ENCODE results near the gene ICAM4.
"Not testable (repeated sequence)": the region's sequence is repeated elsewhere in the genome, so short reads cannot be mapped to it uniquely, and the experiment has no call there.

Gene ICAM4

DNA sequence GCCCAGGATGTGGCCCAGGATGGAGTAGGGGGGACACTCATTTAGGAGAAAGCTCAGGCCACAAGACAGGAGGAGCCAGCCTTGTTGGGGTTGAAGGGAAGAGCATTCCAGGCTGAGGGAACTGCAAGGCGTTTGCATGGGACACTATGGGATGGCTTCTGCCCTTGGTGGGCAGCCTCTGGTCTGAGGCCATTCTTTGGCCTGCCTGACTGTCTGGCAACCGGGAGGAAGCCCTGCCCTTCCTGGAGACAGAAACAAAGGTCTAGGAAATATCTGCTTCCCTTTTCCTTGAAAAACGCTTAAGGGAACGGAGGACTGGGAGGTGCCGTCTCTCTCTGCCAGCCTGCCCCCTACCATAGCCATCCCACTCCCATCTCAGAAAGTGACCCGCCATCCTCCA is 18.7 kb upstream of the ICAM4 start:
- no peak for DNase-seq (ENCODE audit: low read depth in 2 of 2)

DNA sequence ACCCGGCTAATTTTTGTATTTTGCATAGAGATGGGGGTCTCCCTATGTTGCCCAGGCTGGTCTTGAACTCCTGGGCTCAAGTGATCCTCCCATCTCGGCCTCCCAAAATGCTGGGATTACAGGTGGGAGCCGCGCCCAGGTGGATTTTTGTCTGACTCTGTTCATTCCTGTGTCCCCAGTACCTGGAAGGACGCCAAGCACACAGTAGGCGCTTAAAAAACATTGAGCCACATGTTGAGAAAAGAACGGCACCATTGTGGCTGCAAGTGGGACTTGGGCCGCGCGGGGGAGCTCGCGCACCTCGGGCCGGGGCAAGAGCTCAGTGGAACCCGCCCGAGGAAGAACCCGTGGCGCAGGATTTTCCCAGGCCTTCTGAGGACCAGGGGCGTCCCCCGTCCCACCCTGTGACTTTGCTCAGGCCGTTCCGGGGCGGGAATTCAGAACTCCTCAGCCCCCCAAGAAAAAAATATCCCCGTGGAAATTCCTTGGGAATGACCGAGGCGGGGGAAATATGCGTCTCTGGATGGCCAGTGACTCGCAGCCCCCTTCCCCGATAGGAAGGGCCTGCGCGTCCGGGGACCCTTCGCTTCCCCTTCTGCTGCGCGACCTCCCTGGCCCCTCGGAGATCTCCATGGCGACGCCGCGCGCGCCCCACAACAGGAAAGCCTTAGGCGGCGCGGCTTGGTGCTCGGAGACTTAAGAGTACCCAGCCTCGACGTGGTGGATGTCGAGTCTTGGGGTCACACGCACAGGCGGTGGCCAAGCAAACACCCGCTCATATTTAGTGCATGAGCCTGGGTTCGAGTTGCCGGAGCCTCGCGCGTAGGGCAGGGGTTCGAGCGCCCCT is 17.2 kb upstream of the ICAM4 start:
- peak; percentile 77 to 87 for DNase-seq (ENCODE audit: low read depth in 2 of 2)

GRCh38 chr19:10270180-10270615 is 16.6 kb upstream of the ICAM4 start:
- peak; percentile 71 to 73 for DNase-seq (ENCODE audit: low read depth in 2 of 2)

- peak in 1 of 2 donors; percentile 73 for DNase-seq (ENCODE audit: low read depth in 2 of 2)
These were observed 15.9 kb upstream of the ICAM4 start, which contains the start of gene ICAM1 for GRCh38 chr19:10270616-10271394. ICAM1 (plus strand) TSS chr19:10271120; CDS start chr19:10271160, 40 bp downstream.

DNA sequence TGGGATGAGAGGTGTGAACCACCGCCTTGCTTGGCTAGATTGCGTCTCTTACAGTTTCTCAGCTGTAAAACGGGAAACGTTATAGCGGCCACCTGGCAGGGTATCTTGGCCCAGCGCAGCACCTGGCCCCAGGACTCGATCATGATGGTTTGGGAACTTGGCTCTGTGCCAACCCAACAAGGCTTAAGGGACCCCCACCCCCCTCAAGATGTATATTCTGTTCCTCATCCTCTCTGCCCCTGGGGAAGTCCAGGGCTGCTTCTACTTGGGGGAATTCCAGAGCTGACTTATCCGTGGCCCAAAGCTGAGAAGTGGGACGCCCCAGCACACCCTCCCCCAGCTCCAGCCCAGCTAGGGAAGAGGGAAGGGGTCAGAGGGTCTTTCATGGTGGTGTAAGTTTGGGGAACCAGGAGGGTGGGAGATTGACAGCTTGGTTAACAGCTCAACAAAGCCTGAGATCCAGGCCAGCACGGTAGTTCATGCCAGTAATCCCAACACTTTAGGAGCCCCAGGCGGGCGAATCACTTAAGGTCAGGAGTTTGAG is 15.1 kb upstream of the ICAM4 start:
- DNase-seq (ENCODE audit: low read depth in 2 of 2) = no peak

GRCh38 chr19:10274589-10274988 is 12.2 kb upstream of the ICAM4 start:
- no peak for DNase-seq (ENCODE audit: low read depth in 2 of 2)

GRCh38 chr19:10277795-10278589 is 8.8 kb upstream of the ICAM4 start:
- DNase-seq (ENCODE audit: low read depth in 2 of 2) = no peak

- DNase-seq (ENCODE audit: low read depth in 2 of 2) = no peak
These were observed 7.8 kb upstream of the ICAM4 start for GRCh38 chr19:10278935-10279334.

DNA sequence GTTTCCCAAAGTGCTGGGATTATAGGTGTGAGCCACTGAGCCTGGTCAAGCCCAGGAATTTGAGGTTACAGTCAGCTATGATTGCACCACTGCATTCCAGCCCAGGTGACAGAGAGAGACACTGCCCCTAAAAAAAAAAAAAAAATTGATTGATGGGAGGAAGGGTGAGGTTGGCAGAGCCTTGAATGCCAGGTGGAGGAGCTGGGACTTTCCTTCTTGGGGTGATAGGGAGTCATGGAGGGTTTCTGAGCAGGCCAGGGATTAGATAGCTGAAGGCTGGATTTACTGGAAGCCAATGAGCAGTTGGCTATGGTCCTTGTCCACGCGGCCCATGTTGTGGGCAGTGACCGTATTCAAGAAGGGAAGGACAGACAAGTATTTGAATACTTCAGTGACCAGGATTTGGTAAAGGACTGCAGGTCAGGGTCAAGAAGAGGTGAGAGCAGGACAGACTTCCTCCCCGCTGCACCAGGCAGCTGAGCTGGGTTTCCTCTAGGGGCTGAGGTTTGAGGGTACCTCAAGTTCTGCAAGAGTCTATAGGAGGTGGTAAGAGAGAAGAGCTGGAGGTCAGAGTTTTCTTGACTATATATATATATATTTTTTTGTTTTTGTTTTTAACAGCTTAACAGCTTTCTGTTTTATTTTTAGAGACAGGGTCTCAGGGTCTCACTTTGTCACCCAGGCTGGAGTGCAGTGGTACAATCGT is 6.9 kb upstream of the ICAM4 start:
- no peak for DNase-seq (ENCODE audit: low read depth in 2 of 2)

- not testable (repeated sequence) for DNase-seq (ENCODE audit: low read depth in 2 of 2)
These were observed 4.7 kb upstream of the ICAM4 start for GRCh38 chr19:10282043-10282442.

DNA sequence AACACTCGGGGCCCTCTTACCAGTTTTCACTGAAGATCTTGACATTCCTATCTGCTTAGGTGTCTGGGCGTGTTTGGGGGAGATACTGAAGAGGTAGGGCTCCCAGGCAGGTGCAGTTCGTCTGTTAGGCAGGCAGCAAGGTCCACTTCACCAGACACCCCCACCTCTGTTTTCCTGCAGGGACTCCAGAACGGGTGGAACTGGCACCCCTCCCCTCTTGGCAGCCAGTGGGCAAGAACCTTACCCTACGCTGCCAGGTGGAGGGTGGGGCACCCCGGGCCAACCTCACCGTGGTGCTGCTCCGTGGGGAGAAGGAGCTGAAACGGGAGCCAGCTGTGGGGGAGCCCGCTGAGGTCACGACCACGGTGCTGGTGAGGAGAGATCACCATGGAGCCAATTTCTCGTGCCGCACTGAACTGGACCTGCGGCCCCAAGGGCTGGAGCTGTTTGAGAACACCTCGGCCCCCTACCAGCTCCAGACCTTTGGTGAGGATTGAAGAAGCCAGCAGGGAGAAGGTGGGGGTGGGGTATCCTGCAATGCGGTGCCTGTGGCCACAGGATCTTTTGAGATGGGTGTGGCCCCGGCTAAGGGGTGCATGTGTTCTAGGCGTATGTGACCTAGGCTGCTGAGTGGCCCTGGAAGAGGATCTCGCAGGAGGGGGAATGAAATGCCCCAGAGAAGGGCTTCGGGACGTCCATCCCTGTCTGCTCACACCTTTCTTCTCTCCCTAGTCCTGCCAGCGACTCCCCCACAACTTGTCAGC is 3.3 kb upstream of the ICAM4 start:
- no peak for DNase-seq (ENCODE audit: low read depth in 2 of 2)

- DNase-seq (ENCODE audit: low read depth in 2 of 2) = no peak
These were observed 2.4 kb upstream of the ICAM4 start for GRCh38 chr19:10284065-10284959.

DNA sequence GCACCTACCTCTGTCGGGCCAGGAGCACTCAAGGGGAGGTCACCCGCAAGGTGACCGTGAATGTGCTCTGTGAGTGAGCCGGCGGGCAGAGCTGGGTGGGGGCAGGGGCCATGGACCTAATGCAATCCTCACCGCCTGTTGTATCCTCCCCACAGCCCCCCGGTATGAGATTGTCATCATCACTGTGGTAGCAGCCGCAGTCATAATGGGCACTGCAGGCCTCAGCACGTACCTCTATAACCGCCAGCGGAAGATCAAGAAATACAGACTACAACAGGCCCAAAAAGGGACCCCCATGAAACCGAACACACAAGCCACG is 1.8 kb upstream of the ICAM4 start:
- no peak for DNase-seq (ENCODE audit: low read depth in 2 of 2)

DNA sequence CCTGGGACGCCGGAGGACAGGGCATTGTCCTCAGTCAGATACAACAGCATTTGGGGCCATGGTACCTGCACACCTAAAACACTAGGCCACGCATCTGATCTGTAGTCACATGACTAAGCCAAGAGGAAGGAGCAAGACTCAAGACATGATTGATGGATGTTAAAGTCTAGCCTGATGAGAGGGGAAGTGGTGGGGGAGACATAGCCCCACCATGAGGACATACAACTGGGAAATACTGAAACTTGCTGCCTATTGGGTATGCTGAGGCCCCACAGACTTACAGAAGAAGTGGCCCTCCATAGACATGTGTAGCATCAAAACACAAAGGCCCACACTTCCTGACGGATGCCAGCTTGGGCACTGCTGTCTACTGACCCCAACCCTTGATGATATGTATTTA is 1.4 kb upstream of the ICAM4 start:
- DNase-seq (ENCODE audit: low read depth in 2 of 2) = no peak

- no peak for DNase-seq (ENCODE audit: low read depth in 2 of 2)
These were observed 2.0 kb downstream of the ICAM4 start for GRCh38 chr19:10288662-10289166.

DNA sequence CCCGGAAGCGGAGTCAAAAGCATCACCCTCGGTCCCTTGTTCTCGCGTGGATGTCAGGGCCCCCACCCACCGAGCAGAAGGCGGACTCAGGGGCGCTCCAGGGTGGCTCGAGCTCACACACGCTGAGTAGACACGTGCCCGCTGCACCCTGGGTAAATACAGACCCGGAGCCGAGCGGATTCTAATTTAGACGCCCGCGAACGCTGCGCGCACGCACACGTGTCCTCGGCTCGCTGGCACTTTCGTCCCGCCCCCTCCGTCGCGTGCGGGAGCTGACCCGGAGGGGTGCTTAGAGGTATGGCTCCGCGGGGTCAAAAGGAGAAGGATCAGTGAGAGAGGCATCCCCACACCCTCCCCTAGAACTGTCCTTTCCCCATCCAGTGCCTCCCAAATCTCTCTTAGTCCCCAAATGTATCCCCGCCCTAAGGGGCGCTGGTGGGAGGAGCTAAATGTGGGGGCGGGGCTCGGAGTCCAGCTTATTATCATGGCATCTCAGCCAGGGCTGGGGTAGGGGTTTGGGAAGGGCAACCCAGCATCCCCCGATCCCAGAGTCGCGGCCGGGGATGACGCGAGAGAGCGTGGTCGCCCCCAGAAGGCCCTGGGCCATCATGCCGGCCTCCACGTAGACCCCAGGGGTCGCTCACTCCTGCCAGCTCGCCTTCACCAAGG is 2.5 kb downstream of the ICAM4 start:
- DNase-seq (ENCODE audit: low read depth in 2 of 2) = peak in 1 of 2 donors; percentile 64

- DNase-seq (ENCODE audit: low read depth in 2 of 2) = no peak
These were observed 3.1 kb downstream of the ICAM4 start, which contains the start of gene ICAM5 for GRCh38 chr19:10289836-10290356. ICAM5 (plus strand) TSS chr19:10289952; CDS start chr19:10290044, 92 bp downstream.

DNA sequence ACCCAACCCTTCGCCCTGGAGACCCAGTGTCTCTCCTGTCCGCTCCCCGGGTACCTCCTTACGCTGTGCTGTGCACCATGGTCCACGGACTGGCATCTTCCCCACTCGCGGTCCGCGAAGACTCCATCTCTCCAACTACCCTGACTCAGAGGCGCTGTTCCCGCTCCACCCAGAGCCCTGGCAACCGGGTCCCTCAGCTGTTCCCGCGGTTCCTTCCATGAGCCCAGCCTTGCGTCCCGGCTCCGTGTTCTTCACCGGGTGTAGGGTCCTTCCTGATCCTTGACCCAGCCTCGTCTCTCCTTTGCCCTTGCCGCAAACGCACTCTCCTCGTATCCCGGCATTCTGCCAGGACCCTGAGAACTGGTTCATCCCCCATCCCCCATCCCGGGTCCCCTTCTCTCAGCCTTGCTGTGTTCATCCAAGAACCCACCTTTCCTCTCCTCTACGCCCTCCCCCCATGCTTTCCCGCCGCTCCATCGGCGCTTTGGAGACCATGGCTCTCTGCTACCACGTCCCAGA is 3.7 kb downstream of the ICAM4 start:
- DNase-seq (ENCODE audit: low read depth in 2 of 2) = no peak

Data from stimulated activated CD4-positive, alpha-beta T cell treated with anti-CD3 and anti-CD28 coated beads, Interleukin-15, amount 100 ng/mL, for 48 hours (primary cell).